GM12878 (cell line): ENCODE measurements around the gene ZDHHC18. TPM values are rescaled to one million over a fixed set of nuclear protein-coding genes. Genes with fewer than 3 reads are reported as not detected.

ENCODE experiments used
- BCL3 ChIP-seq: IDR thresholded peaks from 2 replicates; pipeline ENCODE4 v1.6.1; 2011; ENCODE audit warnings: borderline replicate concordance, low read depth, mild to moderate bottlenecking, moderate library complexity, low read length; ENCODE audit not compliant: insufficient read depth, poor library complexity, severe bottlenecking
- CHD1 ChIP-seq: IDR thresholded peaks from 2 replicates; pipeline ENCODE4 v1.6.1; 2012; ENCODE audit warnings: low read depth, low read length, improper control_type of control experiment
- CREB1 ChIP-seq: IDR thresholded peaks from 2 replicates; pipeline ENCODE4 v1.6.1; 2012; ENCODE audit warnings: low read depth, mild to moderate bottlenecking, inconsistent platforms
- EED ChIP-seq: sonication (generic); IDR thresholded peaks from 2 replicates; pipeline ENCODE4 v1.6.1; 2016; ENCODE audit warnings: antibody characterized with exemption, low read depth
- EZH2 ChIP-seq: IDR thresholded peaks from 2 replicates; pipeline ENCODE4 v1.6.1; 2012; ENCODE audit warnings: low read depth, mild to moderate bottlenecking, control low read depth, inconsistent platforms, low read length, borderline replicate concordance; ENCODE audit not compliant: control insufficient read depth
- FOXK2 ChIP-seq: fragments of 450-650 bp; IDR thresholded peaks from 2 replicates; pipeline ENCODE4 v1.6.1; 2017; ENCODE audit warnings: mild to moderate bottlenecking, moderate library complexity
- HCFC1 ChIP-seq: fragments of 150-350 bp; IDR thresholded peaks from 2 replicates; pipeline ENCODE4 v1.6.1; 2014; ENCODE audit warnings: low read length
- KLF5 ChIP-seq: fragments of 450-650 bp; IDR thresholded peaks from 2 replicates; pipeline ENCODE4 v1.6.1; 2014; ENCODE audit warnings: mild to moderate bottlenecking; ENCODE audit not compliant: partially characterized antibody
- LARP7 ChIP-seq: fragments of 450-650 bp; IDR thresholded peaks from 2 replicates; pipeline ENCODE4 v1.6.1; 2017; ENCODE audit warnings: mild to moderate bottlenecking
- NBN ChIP-seq: fragments of 450-650 bp; IDR thresholded peaks from 2 replicates; pipeline ENCODE4 v1.6.1; 2016
- NFYB ChIP-seq: IDR thresholded peaks from 2 replicates; pipeline ENCODE4 v1.6.1; 2011; ENCODE audit warnings: low read depth, mild to moderate bottlenecking, low read length, improper control_type of control experiment, moderate library complexity; ENCODE audit not compliant: insufficient read depth
- PAX5 ChIP-seq: IDR thresholded peaks from 2 replicates; pipeline ENCODE4 v1.6.1; 2011; ENCODE audit warnings: low read depth, low read length, borderline replicate concordance
- POLR2AphosphoS5 ChIP-seq: IDR thresholded peaks from 2 replicates; pipeline ENCODE4 v1.6.1; 2011; ENCODE audit warnings: mild to moderate bottlenecking, low read length, inconsistent platforms
- RELA ChIP-seq: fragments of 450-650 bp; IDR thresholded peaks from 2 replicates; pipeline ENCODE4 v1.8.0; 2014; ENCODE audit warnings: borderline replicate concordance; ENCODE audit not compliant: partially characterized antibody
- RUNX3 ChIP-seq: IDR thresholded peaks from 2 replicates; pipeline ENCODE4 v1.6.1; 2012; ENCODE audit warnings: low read length, inconsistent platforms
- SIN3A ChIP-seq: IDR thresholded peaks from 2 replicates; pipeline ENCODE4 v1.6.1; 2012; ENCODE audit warnings: low read depth, low read length, improper control_type of control experiment
- SMAD1 ChIP-seq: fragments of 450-650 bp; IDR thresholded peaks from 2 replicates; pipeline ENCODE4 v1.6.1; 2018; ENCODE audit warnings: mild to moderate bottlenecking, low read depth; ENCODE audit not compliant: partially characterized antibody
- SMARCA5 ChIP-seq: fragments of 450-650 bp; IDR thresholded peaks from 2 replicates; pipeline ENCODE4 v1.6.1; 2017; ENCODE audit warnings: mild to moderate bottlenecking
- SREBF2 ChIP-seq: IDR thresholded peaks from 2 replicates; pipeline ENCODE4 v1.6.1; 2012; ENCODE audit warnings: mild to moderate bottlenecking, low read length
- STAT3 ChIP-seq: IDR thresholded peaks from 2 replicates; pipeline ENCODE4 v1.6.1; 2011; ENCODE audit warnings: low read depth, low read length, improper control_type of control experiment
- SUPT20H ChIP-seq: IDR thresholded peaks from 2 replicates; pipeline ENCODE4 v1.6.1; 2011; ENCODE audit warnings: low read depth, mild to moderate bottlenecking, low read length, moderate library complexity, borderline replicate concordance; ENCODE audit not compliant: control insufficient read depth
- polyA plus RNA-seq, 11 experiments: library from polyadenylated mRNA; depleted of rRNA in 4 of 11; unstranded in 6 of 11; stranded (reverse) in 5 of 11; fragments of >200 nt; fragmentation: Nextera tagmentation in 4 of 11; fragmentation: Illumina TruSeq in 1 of 11; extraction: Ambion mirVana in 4 of 11; extraction: Trizol in 1 of 11; gene quantifications; 1 replicate in 1 of 11; 2 replicates in 10 of 11; pipeline versions ENCODE4 v1.2.1 to v1.2.3, GENCODE V29; 2011 to 2016; ENCODE audit warnings: inconsistent platforms in 2 of 11, missing spikeins in 2 of 11, low read depth in 1 of 11
- total RNA-seq, 4 experiments: library from RNA; depleted of rRNA in 3 of 4; stranded (reverse); fragments of >200 nt in 3 of 4; fragmentation: Illumina TruSeq in 1 of 4; extraction: Trizol in 1 of 4; gene quantifications; 2 replicates each; pipeline versions ENCODE4 v1.2.1 to v1.2.3, GENCODE V29; 2013 to 2021
- TF ChIP-seq, protein P1 (sequence below): fragments of 450-650 bp; formaldehyde crosslinking; IDR thresholded peaks from 2 replicates; pipeline ENCODE4 v1.4.0; 2022; ENCODE audit warnings: mild to moderate bottlenecking, moderate library complexity
- TF ChIP-seq, protein P2 (sequence below): fragments of 450-650 bp; IDR thresholded peaks from 2 replicates; pipeline ENCODE4 v1.6.1; 2017; ENCODE audit warnings: mild to moderate bottlenecking, low read depth, inconsistent platforms; ENCODE audit not compliant: poor library complexity, severe bottlenecking

ZDHHC18 gene
- total and polyA plus RNA-seq, 10 of the 15 experiments (the other 5 are each of a cell fraction or from before 2014, with no cell fraction given): 0.40 to 81.2 (median 21.3) TPM

DNA sequence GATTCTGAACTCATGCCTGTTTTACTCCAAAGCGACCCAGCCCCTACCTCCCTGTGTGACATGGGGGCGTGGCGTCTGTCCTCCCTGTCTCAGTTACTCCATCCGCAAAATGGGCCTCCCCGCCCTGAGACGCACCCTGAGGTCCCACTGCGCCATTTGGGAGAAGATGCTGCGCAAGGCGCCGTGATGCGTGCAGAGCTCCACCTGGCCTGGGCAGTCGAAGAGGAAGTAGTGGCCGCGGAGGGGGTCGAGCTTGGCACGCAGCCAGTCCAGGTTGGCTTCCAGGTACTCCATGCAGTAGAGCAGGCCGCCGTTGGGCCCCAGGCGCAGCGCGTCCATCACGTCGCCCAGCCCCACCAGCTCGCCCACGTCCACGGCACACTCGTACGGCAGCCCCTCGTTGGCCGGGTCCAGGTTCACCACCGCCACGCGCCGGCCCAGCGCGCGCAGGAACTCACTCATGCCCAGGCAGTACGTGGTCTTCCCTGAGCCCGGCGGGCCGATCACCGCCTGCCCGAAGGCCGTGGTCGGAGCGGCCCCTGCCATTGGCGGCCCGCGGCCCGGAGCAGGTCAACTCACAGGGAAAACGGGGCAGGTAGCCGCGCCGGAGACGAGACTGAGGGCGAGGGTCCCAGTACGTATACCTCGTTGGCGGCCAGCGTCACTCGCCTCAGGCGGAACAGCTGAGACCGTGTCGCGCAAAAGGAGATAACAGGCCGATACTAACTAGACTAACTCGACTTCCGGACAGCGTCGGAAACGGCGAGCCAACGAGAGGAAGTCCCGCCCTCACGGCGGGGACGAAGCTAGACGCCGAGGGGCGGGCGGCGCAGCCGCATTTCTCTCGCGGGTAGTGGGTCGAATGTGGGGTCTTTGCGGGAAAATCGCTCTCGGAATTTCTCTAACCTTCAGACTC lies 63.3 kb downstream of the ZDHHC18 start, which contains the start of gene GPN2 (continued):
- TF ChIP-seq, protein P1, sequence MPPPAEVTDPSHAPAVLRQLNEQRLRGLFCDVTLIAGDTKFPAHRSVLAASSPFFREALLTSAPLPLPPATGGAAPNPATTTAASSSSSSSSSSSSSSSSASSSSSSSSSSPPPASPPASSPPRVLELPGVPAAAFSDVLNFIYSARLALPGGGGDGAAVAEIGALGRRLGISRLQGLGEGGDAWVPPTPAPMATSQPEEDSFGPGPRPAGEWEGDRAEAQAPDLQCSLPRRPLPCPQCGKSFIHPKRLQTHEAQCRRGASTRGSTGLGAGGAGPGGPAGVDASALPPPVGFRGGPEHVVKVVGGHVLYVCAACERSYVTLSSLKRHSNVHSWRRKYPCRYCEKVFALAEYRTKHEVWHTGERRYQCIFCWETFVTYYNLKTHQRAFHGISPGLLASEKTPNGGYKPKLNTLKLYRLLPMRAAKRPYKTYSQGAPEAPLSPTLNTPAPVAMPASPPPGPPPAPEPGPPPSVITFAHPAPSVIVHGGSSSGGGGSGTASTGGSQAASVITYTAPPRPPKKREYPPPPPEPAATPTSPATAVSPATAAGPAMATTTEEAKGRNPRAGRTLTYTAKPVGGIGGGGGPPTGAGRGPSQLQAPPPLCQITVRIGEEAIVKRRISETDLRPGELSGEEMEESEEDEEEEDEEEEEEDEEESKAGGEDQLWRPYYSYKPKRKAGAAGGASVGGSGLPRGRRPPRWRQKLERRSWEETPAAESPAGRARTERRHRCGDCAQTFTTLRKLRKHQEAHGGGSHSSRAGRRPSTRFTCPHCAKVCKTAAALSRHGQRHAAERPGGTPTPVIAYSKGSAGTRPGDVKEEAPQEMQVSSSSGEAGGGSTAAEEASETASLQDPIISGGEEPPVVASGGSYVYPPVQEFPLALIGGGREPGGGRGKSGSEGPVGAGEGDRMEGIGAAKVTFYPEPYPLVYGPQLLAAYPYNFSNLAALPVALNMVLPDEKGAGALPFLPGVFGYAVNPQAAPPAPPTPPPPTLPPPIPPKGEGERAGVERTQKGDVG (CRISPR knock-in tag): no peak
- TF ChIP-seq SMARCA5 (0 out of 2 replicates have a peak, but pooled peaks have one; percentile 26), PAX5 (peak; percentile 45; the same call in 1 of the 2 replicates), BCL3 (peak; percentile 49), NFYB (no peak), CHD1 (no peak), CREB1 (peak; percentile 78; the same call in 1 of the 2 replicates), LARP7 (peak; percentile 77; the same call in 1 of the 2 replicates), KLF5 (no peak), POLR2AphosphoS5 (peak; percentile 96), NBN (no peak), SUPT20H (no peak), EZH2 (no peak), SREBF2 (no peak), RELA (no peak), RUNX3 (no peak; the same call in 1 of the 2 replicates), FOXK2 (no peak), STAT3 (no peak), EED (no peak), HCFC1 (peak; percentile 39; the same call in 1 of the 2 replicates), SIN3A (no peak; the same call in none of the 2 replicates), SMAD1 (no peak)
- TF ChIP-seq, protein P2, sequence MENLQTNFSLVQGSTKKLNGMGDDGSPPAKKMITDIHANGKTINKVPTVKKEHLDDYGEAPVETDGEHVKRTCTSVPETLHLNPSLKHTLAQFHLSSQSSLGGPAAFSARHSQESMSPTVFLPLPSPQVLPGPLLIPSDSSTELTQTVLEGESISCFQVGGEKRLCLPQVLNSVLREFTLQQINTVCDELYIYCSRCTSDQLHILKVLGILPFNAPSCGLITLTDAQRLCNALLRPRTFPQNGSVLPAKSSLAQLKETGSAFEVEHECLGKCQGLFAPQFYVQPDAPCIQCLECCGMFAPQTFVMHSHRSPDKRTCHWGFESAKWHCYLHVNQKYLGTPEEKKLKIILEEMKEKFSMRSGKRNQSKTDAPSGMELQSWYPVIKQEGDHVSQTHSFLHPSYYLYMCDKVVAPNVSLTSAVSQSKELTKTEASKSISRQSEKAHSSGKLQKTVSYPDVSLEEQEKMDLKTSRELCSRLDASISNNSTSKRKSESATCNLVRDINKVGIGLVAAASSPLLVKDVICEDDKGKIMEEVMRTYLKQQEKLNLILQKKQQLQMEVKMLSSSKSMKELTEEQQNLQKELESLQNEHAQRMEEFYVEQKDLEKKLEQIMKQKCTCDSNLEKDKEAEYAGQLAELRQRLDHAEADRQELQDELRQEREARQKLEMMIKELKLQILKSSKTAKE: no peak
